LNCaP clone FGC (cell line): ENCODE data around the gene GPSM1.

ENCODE experiments used
- DNase-seq: peaks from one replicate; pipeline ENCODE4 v3.0.0-alpha.2; 2011; ENCODE audit warnings: low read depth
- H3K4me3 ChIP-seq: 2 replicates; pipeline ENCODE4 v1.5.1; 2011; ENCODE audit warnings: mild to moderate bottlenecking, low read depth, low read length, control low read depth
- CTCF ChIP-seq: IDR thresholded peaks from 2 replicates; pipeline ENCODE4 v1.5.1; 2012; ENCODE audit warnings: mild to moderate bottlenecking; ENCODE audit not compliant: control insufficient read depth, insufficient read depth; ENCODE audit errors: extremely low read depth

Gene GPSM1

GRCh38 chr9:136397643-136398042 is 70.3 kb downstream of the GPSM1 start:
- TF ChIP-seq CTCF: no peak
- H3K4me3 ChIP-seq: no peak overlapping the region
- DNase-seq: no peak

- H3K4me3 ChIP-seq: peak overlapping the region; percentile 90
- no peak for DNase-seq
- TF ChIP-seq CTCF: no peak
These were observed 70.9 kb downstream of the GPSM1 start for GRCh38 chr9:136398286-136398685.

- no peak for DNase-seq
- H3K4me3 ChIP-seq: peak overlapping the region; percentile 90
- TF ChIP-seq CTCF: no peak
These were observed 72.1 kb downstream of the GPSM1 start for GRCh38 chr9:136399176-136400037.

- DNase-seq: peak; percentile 40
- peak; percentile 90 for TF ChIP-seq CTCF
- peak within 1 kb of the TSS; percentile 90 for H3K4me3 ChIP-seq
These were observed 72.9 kb downstream of the GPSM1 start, which contains the start of gene SNAPC4 for GRCh38 chr9:136400038-136400834. SNAPC4 (minus strand) TSS chr9:136400170; CDS start chr9:136398428, 1,742 bp downstream.

DNA sequence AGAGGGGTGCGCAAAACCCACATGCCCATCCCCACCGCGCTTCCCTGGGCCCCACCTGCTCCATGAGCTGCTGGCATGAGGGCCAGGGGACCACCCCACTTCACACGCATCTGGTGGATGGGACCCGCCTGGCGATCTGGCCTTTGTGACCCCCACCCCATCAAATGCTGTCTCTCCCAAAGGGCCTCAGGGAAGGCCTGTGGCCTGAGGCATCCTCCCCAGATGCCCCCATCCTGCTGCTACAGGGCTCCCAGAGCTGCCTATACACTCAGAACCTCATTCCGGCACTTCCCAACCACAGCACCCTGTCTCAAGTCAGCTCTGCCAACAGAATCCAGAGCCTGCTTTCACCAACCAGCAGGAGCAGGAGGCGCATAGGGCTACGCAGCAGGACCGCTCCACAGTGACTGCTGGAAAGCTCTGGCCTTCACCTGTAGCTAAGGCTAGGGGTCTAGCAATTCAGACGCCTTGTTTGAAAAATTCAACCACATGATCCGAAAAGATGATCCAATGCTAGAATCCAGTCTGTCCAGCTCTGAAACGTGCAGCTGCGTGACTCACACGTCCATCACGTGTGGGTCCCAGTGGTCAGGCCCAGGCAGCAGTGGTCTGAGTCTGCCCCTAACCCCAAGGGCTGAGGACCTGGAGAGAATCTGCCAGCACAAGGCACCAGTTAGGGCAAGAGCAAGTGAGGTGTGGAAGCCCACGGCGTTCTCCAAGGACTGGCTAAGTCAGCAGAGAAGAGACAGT is 74.0 kb downstream of the GPSM1 start:
- no peak for DNase-seq
- TF ChIP-seq CTCF: no peak
- H3K4me3 ChIP-seq: no peak overlapping the region

- no peak overlapping the region for H3K4me3 ChIP-seq
- DNase-seq: no peak
- no peak for TF ChIP-seq CTCF
These were observed 74.7 kb downstream of the GPSM1 start for GRCh38 chr9:136402067-136402466.
